Chondrocyte (in vitro differentiated cells): Measurements from ENCODE around the gene GFI1. TPM values are rescaled to one million over a fixed set of nuclear protein-coding genes. Genes with fewer than 3 reads are reported as not detected.

ENCODE experiments used
- DNase-seq: peaks from one replicate; pipeline ENCODE4 v3.0.0; 2021; ENCODE audit warnings: mixed read lengths, low spot score
- H3K27ac Mint-ChIP-seq: one replicate; pipeline ENCODE4 v1.8.0; 2021; ENCODE audit warnings: mild to moderate bottlenecking, moderate library complexity, mixed read lengths; ENCODE audit not compliant: unreplicated experiment
- H3K27me3 Mint-ChIP-seq: 2 replicates; pipeline ENCODE4 v1.8.0; 2021; ENCODE audit warnings: low read depth, mixed read lengths
- H3K36me3 Mint-ChIP-seq: 2 replicates; pipeline ENCODE4 v1.8.0; 2021; ENCODE audit warnings: low read depth, mixed read lengths
- H3K4me1 Mint-ChIP-seq: 2 replicates; pipeline ENCODE4 v1.8.0; 2021; ENCODE audit warnings: low read depth, mild to moderate bottlenecking, mixed read lengths
- H3K4me3 Mint-ChIP-seq: one replicate; pipeline ENCODE4 v1.8.0; 2021; ENCODE audit warnings: mild to moderate bottlenecking, moderate library complexity, mixed read lengths; ENCODE audit not compliant: unreplicated experiment
- H3K9me3 Mint-ChIP-seq: 2 replicates; pipeline ENCODE4 v1.8.0; 2021; ENCODE audit warnings: low read depth, mixed read lengths
- CTCF ChIP-seq: fragments of 200-600 bp; sonication (generic); IDR thresholded peaks from 2 replicates; pipeline ENCODE4 v1.5.0; 2021; ENCODE audit warnings: antibody characterized with exemption, mild to moderate bottlenecking, moderate library complexity
- total RNA-seq: library from RNA; stranded (reverse); gene quantifications from 3 replicates; pipeline ENCODE4 v1.2.1, GENCODE V29; 2021

The GFI1 gene
- total RNA-seq, 1 donor from 2014 or later = not detected

- Mint-ChIP-seq H3K9me3 (no peaks in the 10 kb centered on the region), H3K27me3 (peaks cover 49% of the 10 kb centered on the region), H3K4me1 (no peaks in the 10 kb centered on the region), H3K4me3 (no peak overlapping the region), H3K36me3 (peaks cover 6% of the 10 kb centered on the region), H3K27ac (no peak overlapping the region)
- TF ChIP-seq CTCF = no peak
- DNase-seq = no peak
Measured at GRCh38 chr1:92473781-92474495, 12.8 kb downstream of the GFI1 start.

- TF ChIP-seq CTCF = no peak
- H3K4me1 Mint-ChIP-seq = no peaks in the 10 kb centered on the region
- peaks cover 24% of the 10 kb centered on the region for H3K27me3 Mint-ChIP-seq
- no peaks in the 10 kb centered on the region for H3K36me3 Mint-ChIP-seq
- no peak overlapping the region for H3K4me3 Mint-ChIP-seq
- H3K9me3 Mint-ChIP-seq = no peaks in the 10 kb centered on the region
- DNase-seq = no peak
- H3K27ac Mint-ChIP-seq = no peak overlapping the region
Measured at GRCh38 chr1:92470216-92470615, 16.5 kb downstream of the GFI1 start.

- no peak for DNase-seq
- Mint-ChIP-seq H3K27ac (no peak overlapping the region), H3K9me3 (no peaks in the 10 kb centered on the region), H3K27me3 (peaks cover 9% of the 10 kb centered on the region), H3K4me3 (no peak overlapping the region), H3K36me3 (no peaks in the 10 kb centered on the region), H3K4me1 (no peaks in the 10 kb centered on the region)
- no peak for TF ChIP-seq CTCF
Measured at GRCh38 chr1:92466683-92467352, 19.9 kb downstream of the GFI1 start.

GRCh38 chr1:92465256-92465647 is 21.5 kb downstream of the GFI1 start:
- no peak for DNase-seq
- H3K9me3 Mint-ChIP-seq = no peaks in the 10 kb centered on the region
- peaks cover 7% of the 10 kb centered on the region for H3K27me3 Mint-ChIP-seq
- no peak overlapping the region for H3K27ac Mint-ChIP-seq
- no peak for TF ChIP-seq CTCF
- H3K36me3 Mint-ChIP-seq = no peaks in the 10 kb centered on the region
- no peak overlapping the region for H3K4me3 Mint-ChIP-seq
- no peaks in the 10 kb centered on the region for H3K4me1 Mint-ChIP-seq

GRCh38 chr1:92464588-92465255 is 22.0 kb downstream of the GFI1 start:
- H3K4me3 Mint-ChIP-seq = no peak overlapping the region
- no peaks in the 10 kb centered on the region for H3K9me3 Mint-ChIP-seq
- no peak for DNase-seq
- no peak overlapping the region for H3K27ac Mint-ChIP-seq
- H3K4me1 Mint-ChIP-seq = no peaks in the 10 kb centered on the region
- no peak for TF ChIP-seq CTCF
- peaks cover 7% of the 10 kb centered on the region for H3K27me3 Mint-ChIP-seq
- no peaks in the 10 kb centered on the region for H3K36me3 Mint-ChIP-seq
